Mesothelial cell of epicardium (in vitro differentiated cells): ENCODE data around the gene PHF2. TPM values are rescaled to one million over a fixed set of nuclear protein-coding genes. Genes with fewer than 3 reads are reported as not detected.

Experiments
- DNase-seq, 2 experiments: peaks; one replicate each; pipeline ENCODE4 v3.0.0; 2021; ENCODE audit warnings: low spot score in 2 of 2; ENCODE audit not compliant: unreplicated experiment in 2 of 2
- H3K27ac Mint-ChIP-seq: 2 replicates; pipeline ENCODE4 v1.8.0; 2021; ENCODE audit warnings: mixed read lengths
- H3K27me3 Mint-ChIP-seq: 2 replicates; pipeline ENCODE4 v1.8.0; 2021; ENCODE audit warnings: low read depth, mixed read lengths
- H3K36me3 Mint-ChIP-seq: 2 replicates; pipeline ENCODE4 v1.8.0; 2021; ENCODE audit warnings: mixed read lengths
- H3K4me1 Mint-ChIP-seq: 2 replicates; pipeline ENCODE4 v1.8.0; 2021; ENCODE audit warnings: mixed read lengths
- H3K4me3 Mint-ChIP-seq: 2 replicates; pipeline ENCODE4 v1.8.0; 2021; ENCODE audit warnings: mild to moderate bottlenecking, moderate library complexity, mixed read lengths
- H3K9me3 Mint-ChIP-seq: 2 replicates; pipeline ENCODE4 v1.8.0; 2021; ENCODE audit warnings: mixed read lengths
- CTCF ChIP-seq: fragments of 200-600 bp; sonication (generic); IDR thresholded peaks from one replicate; pipeline ENCODE4 v1.5.0; 2021; ENCODE audit warnings: antibody characterized with exemption; ENCODE audit not compliant: unreplicated experiment
- microRNA-seq: library from miRNA; unstranded; fragments of <30 nt; microRNA quantifications from one replicate; pipeline ENCODE4 v1.2.0, GENCODE V29; 2021; ENCODE audit warnings: inconsistent platforms, mixed read lengths
- total RNA-seq: library from RNA; stranded (reverse); gene quantifications from 3 replicates; pipeline ENCODE4 v1.2.1, GENCODE V29; 2021

The PHF2 gene
- total RNA-seq, 1 donor from 2014 or later = 37.6 TPM

- H3K27ac Mint-ChIP-seq = no peak overlapping the region
- DNase-seq = no peak
- H3K4me3 Mint-ChIP-seq = no peak overlapping the region
- no peaks in the 10 kb centered on the region for H3K36me3 Mint-ChIP-seq
- peaks cover 6% of the 10 kb centered on the region for H3K9me3 Mint-ChIP-seq
- no peaks in the 10 kb centered on the region for H3K4me1 Mint-ChIP-seq
- peaks cover 15% of the 10 kb centered on the region for H3K27me3 Mint-ChIP-seq
- no peak for TF ChIP-seq CTCF
These were observed 149.8 kb downstream of the PHF2 start for GRCh38 chr9:93726147-93726546.

Small RNA genes lying within 50 kb of the gene (microRNA-seq; reads per million reads assigned to microRNA genes)
- gene MIR548AU = not detected

Other genes with a start within 250 kb of the PHF2 start
- gene FAM120A, start 124.9 kb upstream of the PHF2 start, total RNA-seq = 58.9 to 62.0 TPM (median 59.4 TPM) in 3 replicates
- gene FAM120AOS, start 123.0 kb upstream of the PHF2 start, total RNA-seq = 39.0 to 40.0 TPM (median 39.0 TPM) in 3 replicates